GM21390 (cell line): ENCODE results near the gene CD27.
"Not testable (repeated sequence)": the region's sequence is repeated elsewhere in the genome, so short reads cannot be mapped to it uniquely, and the experiment has no call there.

Experiments
- ATAC-seq: cut with Tn5 transposase; IDR thresholded peaks from one replicate; pipeline ENCODE4 v1.9.1; 2021; ENCODE audit not compliant: unreplicated experiment

CD27 gene

DNA sequence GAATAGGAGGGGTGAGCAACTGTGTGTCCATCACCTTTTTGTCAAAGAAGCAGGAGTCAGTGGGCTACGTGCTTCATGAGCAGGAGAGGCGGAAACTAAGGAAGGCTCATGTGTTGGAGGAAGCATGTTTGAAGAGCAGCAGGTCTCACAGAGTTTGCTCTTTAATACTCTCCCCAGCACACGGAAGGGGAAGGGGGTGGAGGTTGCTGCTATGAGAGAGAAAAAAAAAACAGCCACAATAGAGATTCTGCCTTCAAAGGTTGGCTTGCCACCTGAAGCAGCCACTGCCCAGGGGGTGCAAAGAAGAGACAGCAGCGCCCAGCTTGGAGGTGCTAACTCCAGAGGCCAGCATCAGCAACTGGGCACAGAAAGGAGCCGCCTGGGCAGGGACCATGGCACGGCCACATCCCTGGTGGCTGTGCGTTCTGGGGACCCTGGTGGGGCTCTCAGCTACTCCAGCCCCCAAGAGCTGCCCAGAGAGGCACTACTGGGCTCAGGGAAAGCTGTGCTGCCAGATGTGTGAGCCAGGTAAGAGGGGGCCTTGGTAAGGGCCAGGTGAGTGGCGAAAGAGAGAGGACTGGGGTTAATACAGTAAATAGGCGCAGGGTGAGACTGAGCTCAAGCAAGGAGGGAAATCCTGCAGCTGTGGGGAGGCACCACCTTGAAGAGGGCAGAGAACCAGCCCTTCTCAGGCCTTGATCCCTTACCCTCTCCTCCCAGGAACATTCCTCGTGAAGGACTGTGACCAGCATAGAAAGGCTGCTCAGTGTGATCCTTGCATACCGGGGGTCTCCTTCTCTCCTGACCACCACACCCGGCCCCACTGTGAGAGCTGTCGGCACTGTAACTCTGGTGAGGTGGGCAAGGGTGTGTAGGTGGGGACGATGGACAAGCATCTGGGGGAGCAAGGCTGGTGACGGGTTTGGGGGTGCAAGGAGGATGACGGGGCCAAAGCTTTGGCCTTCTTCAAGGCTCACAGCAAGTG lies at the start of gene CD27:
CD27 (plus strand) TSS at position 252 of the 985 bp plus-strand sequence; CDS start at position 393, 141 bp downstream.
- ATAC-seq = no peak

DNA sequence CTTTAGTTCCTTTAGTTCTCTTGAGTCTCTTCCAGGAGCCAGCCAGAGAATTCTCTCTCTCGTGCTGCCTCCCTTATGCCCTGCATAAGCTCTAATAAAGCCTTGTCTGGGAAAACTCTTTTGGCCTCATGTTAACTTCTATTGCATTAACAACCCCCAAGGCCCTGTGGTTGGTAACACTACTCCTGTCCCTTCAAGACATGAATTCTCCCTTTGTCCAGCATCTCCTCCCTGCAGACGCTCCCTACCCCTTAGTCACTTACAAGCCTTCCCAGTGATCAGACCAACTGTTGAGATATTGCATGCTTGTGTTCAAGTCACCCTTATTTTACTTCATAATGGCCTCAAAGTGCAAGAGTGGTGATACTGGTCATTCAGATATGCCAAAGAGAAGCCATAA lies 48.7 kb upstream of the CD27 start:
- no peak for ATAC-seq

DNA sequence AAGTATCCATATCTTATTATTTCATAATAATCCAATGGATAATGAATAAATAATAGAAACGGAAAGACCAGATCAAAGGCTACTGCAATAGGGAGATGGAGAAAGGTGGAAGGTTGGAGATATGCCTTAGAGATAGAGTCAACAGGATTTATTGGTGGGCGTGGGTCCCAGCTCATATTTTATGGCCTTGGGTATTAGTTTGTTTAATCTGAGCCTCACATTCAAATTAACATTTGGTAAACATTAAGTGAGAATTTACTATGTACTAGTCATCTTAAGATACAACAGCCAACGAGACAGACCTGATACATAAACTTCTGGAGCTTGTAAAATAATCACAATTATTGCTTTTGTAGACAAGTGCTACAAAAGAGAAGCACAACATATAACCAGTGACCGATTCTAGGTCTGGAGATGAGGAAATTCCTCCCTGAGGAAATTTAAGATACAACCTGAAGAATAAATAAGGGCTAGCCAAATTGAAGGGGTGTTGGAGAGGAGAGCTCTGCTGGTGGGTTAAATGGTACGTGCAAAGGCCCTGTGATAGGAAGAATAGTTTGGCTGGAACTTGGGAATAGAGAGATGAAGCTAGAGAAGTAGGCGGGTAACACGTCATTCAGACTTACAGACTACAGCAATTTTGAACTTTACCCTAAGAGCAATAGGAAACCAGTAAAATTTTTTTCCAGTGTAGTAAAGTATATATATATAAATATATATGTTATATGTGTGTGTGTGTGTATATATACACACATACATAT lies 44.7 kb upstream of the CD27 start:
- ATAC-seq = no peak

DNA sequence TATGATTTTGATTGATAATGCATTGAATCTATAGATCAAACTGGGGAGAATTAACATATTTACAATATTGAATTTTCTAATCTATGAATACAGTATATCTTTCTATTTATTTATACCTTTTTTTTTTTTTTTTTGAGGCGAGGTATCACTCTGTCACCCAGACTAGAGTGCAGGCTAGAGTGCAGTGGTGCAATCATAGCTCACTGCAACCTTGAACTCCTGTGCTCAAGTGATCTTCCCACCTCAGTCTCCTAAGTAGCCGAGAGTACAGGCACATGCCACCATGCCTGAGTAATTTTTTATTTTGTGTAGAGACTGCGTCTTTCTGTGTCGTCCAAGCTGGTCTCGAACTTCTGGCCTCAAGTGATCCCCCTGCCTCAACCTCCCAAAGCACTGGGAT lies 40.4 kb upstream of the CD27 start:
- ATAC-seq = no peak

DNA sequence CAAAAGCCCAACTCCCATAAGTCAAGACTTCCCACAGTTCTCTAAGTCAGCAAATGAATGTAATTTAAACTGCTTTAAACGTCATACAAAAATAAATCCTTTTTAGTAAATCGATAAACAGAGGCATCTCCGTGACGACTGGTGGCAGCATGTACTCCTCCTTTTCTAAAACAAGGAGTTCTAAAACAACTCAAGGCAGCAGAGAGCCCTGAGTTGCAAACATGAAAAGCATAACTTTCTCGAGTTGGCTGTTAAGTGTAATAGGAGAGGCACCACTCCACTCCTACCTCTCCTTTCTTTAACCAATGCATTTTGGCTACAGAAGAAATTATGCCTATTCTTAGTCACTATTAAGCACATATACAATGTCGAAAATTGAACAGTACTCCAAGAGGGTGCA lies 38.8 kb upstream of the CD27 start:
- ATAC-seq = no peak

DNA sequence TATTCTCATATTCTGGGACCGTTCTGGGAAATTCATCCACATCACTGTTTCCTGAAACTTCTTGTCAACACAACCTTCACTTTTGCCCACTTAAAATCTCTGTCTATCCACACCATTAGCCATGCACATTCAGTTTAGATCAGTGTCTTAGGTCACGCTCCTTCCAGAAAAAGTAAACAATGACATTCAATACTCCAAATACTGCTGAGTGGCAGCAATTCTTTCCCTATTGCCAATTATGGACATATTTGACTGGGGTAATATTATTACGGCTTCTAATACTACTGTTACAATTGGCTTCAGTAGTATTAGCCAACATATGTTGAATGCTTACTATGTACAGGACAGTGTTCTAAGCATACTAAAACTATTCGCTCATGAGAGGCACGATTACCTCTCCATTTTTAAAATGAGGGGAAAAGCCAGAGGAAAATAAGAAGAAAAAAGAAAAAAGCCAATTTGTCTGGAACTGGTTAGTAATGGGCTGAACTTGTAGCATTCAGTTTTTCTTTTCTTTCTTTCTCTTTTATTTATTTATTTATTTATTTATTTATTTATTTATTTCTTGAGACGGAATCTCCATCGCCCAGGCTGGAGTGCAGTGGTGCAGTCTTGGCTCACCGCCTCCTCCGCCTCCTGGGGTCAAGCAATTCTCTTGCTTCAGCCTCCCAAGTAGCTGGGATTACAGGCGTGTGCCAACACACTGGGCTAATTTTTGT lies 37.4 kb upstream of the CD27 start:
- ATAC-seq = no peak

DNA sequence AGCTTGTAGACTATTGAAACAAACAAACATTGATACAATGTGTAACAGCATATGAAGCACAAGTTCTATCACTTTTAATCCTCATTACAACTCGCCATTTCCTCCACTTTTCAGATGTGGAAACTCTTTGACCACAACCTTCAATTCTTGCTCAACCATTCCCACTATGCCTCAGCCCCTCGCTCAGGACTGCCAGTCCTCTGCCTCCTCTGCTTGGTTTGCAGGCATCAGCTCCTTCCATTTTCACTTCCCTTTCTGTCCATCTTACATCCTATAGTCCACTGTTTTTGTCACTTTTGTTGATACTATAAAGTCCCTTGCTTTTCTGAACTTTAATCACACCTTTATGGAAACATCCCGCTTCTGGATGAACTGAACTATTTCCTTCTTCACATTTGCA lies 28.2 kb upstream of the CD27 start:
- no peak for ATAC-seq

DNA sequence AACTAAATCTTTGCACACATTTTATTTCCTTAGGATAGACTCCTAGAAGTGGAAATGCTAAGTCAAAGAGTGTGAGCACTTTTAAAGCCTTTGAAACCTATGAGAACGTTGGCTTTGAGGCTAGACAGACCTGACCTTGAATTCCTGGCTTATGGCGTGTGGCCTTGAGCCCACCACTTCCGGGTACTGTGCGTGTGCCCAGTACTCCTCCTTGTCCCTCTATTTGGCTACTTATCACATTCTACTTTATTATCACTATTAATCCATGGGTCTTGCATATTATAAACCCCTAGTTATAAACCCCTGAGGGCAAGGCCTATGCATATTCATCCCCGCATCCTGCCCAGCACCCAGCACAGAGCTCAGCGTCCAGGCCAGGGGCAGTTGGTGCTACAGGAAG lies 26.0 kb upstream of the CD27 start:
- ATAC-seq = no peak

DNA sequence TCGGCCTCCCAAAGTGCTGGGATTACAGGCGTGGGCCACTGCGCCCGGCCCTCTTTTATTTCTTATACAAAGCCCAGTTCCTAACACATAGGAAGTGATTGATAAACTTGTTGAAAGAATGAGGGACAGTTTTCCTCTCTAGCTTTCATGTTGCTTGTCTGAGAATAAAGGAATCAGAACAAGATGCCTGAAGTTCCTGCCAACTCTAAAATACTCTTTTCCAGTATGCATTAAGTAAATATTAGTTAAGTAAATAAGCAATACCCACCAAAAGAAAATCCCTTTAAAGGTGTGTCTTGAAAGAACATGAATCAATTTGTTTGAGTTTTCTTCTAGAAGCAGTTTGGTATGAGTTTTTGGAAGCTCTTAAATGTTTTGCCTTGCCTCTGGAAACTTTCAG lies 24.4 kb upstream of the CD27 start:
- ATAC-seq = no peak

DNA sequence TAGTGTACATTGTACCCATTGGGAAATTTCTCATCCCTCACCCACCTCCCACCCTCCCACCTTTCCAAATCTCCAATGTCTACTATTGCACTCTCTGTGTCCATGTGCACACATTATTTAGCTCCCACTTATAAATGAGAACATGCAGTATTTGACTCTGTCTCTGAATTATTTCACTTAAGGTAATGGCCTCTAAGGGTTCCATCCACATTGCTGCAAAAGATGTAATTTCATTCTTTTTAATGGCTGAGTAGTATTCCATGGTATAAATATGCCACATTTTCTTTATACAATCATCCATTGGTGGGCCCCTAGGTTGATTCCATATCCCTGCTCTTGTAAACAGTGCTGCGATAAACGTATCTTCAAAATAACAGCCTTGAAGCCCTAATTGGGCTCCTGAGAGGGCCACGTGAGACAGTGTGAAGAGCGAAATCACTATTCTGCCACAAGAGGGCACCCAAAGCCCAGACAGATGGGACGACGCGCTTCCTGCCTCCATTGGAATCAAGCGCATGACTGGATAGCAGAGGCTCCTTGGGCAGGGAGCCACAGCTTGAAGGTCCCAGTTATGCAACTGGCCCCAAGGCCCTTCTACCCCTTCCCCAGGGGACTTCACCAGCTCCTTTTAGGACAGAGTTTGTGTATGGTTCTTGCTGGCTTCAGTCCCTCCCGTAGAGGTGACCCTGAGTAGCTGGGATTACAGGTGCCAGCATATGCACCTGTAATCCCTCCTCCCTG lies 21.3 kb upstream of the CD27 start:
- no peak for ATAC-seq

DNA sequence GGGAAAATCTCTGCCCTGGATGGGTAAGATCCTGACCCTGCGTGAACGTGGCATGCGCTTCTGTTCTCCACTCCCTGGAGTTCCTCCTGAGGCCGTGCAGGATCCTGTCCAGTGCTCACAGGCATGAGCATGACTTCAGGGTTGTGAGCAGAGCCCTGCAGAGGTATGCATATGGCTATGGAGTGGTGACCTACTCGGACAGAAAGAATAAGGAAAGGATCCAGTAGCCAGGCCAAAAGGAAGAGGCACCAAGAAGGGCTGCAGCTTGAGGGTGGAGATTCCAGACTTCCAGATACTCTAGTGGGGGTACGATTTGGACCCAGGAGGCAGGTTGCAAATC lies 20.8 kb upstream of the CD27 start:
- no peak for ATAC-seq

DNA sequence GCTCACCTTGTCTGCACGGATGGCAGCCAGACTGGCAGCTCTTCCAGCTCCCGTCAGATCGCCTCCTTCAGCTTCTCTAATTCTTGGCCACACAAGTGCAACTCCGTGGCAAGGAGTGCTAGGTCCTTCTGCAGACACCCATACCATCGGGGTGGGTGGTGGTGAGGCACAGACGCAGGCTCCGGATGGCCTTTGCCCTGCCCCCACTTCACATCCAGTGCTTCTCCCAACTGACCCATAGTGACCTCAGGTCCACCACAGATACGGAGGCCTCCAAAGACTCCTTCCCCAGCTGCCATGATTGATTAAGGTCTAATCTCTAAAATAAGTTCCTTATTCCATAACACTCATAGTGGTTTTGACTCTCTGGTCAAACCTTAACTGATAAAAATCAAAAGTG lies 19.9 kb upstream of the CD27 start:
- ATAC-seq = no peak

DNA sequence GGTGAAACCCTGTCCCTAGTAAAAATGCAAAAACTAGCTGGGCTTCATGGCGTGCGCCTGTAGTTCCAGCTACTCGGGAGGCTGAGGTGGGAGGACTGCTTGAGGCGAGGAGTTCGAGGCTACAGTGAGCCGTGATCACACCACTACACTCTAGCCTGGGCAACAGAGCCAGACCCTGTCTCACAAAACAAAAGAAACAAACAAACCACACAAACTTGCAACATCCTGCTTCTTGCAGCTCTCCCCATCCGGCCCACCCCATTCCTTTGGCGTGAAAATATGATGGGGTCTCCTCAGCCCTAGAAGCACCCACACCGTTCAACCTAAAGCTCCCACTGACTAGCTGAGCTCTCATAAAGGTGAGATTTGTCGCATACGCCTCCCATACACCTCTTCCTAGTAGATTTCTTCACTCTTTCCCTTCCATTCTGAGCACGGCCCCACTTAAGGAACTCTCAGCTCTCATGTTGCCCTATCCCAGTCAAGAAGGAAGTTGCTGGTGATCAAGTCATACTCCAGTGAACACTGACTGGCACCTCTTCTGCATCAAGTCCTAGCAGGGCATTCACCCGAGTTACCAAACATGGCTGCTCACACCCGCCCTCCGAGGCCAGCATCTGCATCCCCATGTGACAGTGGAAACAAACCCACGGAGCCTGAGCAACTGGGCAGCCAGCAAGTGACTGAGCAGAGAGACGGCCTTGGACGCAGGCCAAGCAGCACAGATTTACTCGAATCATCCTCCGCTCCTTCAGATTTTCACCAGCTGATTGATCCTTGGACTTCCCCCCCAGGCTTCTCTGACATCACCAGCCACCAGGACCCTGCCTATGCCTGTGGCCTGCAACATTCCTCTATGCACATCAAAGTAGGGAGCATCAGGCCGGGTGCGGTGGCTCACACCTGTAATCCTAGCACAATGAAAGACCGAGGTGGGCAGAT lies 18.9 kb upstream of the CD27 start:
- no peak for ATAC-seq

DNA sequence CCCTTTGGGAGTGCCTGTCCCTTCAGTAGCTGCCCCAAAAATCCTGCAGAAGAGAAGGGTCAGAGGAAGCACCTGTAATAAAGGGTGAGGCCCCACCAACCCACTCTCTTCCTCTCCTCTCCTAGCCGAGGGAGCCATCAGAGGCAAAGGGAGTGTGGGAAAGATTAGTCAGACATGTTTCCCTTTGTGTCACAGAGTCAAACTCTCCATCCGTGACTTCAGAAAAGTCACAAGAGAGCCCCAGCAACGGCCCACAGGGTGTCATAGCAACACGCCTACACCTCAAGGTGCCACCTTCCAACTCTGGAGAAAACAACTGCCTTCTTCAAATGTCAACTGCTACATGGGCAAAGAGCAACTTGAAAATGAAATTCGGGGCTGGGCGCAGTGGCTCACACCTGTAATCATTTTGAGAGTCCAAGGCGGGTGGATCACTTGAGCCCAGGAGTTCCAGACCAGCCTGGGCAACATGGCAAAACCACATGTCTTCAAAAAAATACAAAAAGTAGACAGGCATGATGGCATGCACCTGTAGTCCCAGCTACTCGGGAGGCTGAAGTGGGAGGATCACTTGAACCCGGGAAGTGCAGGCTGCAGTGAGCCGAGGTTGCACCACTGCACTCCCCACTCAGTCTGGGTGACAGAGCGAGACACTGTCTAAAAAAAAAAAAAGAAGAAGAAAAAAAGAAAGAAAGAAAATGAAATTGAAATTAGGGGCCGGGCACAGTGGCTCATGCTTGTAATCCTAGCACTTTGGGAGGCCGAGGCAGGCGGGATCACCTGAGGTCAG lies 17.7 kb upstream of the CD27 start:
- peak; percentile 50 for ATAC-seq

DNA sequence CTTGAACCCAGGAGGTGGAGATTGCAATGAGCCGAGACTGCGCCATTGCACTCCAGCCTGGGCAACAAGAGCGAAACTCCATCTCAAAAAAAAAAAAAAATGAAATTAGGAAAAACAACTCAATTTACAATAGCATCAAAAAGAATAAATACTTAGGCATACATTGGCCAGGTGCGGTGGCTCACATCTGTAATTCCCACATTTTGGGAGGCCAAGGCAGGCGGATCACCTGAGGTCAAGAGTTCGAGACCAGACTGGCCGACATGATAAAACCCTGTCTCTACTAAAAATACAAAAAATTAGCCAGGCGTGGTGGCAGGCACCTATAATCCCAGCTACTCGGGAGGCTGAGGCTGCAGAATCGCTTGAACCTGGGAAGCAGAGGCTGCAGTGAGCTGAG lies 17.0 kb upstream of the CD27 start:
- not testable (repeated sequence) for ATAC-seq

DNA sequence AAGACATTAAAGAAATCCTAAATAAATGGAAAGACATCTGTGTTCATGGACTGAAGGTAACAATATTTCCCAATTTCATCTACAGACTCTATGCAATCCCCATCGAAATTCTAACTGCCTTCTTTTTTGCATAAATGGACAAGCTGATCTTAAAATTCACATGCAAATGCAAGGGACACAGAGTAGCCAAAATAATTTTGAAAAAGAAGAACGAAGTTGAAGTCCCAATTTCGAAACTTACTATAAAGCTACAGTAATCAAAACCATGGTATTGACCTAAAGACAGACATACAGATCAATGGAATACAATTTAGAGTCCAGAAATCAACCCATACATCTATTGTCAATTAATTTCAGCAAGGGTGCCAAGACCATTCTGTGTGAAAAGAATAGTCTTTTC lies 16.4 kb upstream of the CD27 start:
- ATAC-seq = no peak

DNA sequence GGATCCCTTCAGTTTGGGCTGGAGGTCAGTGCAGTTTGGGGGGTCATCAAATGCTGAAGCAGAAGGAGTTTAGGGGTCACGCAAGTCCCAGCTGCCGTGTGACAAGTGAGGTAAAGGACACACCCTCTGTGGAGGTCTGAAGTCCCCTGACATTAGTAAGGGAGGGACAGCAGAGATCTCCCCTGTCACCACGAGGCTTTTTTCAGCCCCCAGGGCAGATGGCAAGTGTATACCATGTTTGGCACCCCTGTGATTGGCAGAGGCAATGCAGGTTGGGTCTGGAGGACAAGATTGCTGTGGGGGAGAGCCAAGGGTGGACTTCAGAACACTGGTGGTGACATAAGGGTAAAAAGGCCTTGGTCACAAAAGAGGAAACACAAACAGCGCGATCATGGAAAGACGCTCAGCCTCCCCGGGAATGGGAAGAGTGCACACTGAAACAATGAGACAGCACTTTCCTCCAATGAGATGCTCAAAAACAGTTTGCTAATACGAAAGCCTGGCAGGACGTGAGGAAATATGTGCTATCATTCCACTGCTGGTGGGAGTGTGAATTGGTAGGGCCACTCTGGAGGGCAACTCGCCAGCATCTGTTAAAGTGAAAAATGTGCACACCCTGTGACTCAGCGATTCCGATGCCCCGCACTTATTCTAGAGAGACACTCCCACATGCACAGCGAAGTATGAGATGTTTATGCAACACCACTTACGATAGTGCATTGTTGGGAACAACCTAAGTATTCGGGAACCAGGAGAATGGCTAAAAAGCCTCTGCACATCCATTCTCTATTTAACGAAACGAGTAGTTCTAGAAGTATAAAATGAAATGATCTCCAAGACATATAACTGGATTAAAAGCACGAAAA lies 14.4 kb upstream of the CD27 start:
- ATAC-seq = no peak

DNA sequence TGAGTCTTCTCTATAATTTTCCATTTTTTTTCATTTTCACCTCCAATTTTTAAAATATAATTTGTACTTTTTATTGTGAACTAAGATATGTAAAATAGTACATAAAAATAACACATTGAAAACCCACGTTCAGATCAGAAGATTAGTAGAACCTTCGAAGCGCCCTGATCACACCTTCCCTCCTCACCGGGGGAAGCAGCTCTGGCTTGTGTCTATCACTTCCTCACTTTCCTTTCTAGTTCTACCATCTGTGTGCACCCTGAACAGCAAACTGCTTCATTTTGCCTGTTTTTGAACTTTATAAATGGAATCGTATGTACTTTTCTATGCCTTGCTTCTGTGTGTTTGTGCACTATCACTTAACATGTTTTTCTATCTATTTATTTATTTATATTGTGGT lies 11.8 kb upstream of the CD27 start:
- ATAC-seq = no peak
